HTR-8/SVneo (cell line): ENCODE data around the gene DDC.
"Not testable (repeated sequence)": the region's sequence is repeated elsewhere in the genome, so short reads cannot be mapped to it uniquely, and the experiment has no call there.

Experiments used
- DNase-seq: peaks from one replicate; pipeline ENCODE4 v3.0.0; 2011; ENCODE audit warnings: low spot score, mixed read lengths; ENCODE audit not compliant: insufficient read length
- FAIRE-seq: peaks from 2 replicates; lab custom pipeline; 2011; peaks lifted over from hg19 to GRCh38; lab: Jason Lieb, UNC

Gene DDC

DNA sequence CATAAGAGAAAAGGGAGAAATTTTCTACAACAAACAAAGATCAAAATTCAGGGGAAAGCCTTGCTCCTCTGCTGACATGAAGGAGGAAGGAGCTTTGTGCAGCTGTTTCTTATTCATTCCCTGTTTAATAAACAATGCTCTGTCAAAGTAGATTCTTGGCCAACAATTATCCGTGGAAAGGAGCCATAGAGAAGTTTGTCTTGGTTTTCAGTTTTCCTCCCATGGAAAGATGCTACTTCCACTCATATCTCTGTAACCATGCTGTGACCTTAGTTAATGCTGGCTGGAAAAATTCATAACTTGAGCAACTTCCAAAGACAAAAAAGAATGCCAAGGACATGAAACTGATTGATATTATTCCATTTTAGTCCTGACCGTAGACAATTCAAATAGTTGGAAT, 8.1 kb downstream of the DDC start:
- FAIRE-seq (no peak), DNase-seq (no peak)

DNA sequence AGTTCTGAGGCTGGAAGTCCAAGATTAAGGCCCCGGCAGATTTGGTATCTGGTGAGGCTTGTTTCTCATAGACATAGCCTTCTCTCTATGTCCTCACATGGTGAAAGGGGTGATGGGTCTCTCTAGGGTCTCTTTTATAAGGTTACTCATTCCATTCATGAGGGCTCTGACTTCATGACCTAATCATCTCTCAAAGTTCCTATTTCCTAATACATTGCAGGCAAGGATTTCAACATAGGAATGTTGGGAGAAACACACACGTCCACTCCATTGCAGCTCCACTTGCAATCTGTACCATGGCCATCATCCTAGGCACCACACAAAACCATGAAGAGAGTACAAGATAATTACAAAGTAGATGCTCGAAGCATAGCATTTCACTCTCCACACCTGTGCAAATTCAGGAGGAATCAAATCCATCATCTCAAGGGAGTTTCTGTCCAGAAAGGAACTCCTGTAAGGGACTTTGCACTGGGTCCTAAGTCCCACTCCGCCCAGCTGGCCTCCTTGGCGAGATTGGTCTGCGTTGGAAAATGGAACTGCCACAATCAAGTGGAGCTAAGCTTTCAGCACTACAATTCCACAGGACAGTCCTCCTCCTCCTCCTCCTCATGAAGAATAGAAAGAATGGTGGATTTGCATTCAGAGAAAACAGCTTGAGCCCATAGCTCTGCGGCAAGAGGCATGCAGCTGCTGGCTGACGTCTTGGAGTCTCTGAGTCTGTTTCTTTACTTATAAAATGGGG, 8.8 kb downstream of the DDC start:
- FAIRE-seq (no peak), DNase-seq (no peak)

DNA sequence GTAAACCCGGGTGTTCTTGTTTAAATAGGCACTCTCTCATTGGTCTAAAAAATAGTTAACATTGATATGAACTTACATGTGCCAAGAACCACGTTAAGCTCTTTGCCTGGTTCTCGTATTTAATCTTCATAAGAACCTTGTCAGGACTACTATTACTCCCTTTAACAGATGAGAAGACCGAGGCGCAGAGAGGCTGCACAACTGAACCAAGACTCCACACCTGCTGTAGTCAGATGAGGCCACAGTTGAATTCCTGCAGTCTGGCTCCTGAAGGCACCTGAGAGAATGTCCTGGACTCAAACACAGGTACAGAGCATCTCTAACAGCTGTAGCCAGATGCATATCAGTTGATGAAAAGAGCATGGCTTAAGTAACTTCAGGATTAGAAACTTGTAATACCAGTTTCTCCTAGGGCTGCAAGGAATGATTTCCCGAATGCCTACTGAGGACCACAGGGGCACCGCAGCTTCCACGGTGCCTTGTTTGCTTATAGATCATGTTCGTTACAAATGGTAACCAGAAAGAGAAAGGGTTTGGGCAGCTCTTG, 9.5 kb downstream of the DDC start:
- no peak for DNase-seq
- FAIRE-seq = no peak

DNA sequence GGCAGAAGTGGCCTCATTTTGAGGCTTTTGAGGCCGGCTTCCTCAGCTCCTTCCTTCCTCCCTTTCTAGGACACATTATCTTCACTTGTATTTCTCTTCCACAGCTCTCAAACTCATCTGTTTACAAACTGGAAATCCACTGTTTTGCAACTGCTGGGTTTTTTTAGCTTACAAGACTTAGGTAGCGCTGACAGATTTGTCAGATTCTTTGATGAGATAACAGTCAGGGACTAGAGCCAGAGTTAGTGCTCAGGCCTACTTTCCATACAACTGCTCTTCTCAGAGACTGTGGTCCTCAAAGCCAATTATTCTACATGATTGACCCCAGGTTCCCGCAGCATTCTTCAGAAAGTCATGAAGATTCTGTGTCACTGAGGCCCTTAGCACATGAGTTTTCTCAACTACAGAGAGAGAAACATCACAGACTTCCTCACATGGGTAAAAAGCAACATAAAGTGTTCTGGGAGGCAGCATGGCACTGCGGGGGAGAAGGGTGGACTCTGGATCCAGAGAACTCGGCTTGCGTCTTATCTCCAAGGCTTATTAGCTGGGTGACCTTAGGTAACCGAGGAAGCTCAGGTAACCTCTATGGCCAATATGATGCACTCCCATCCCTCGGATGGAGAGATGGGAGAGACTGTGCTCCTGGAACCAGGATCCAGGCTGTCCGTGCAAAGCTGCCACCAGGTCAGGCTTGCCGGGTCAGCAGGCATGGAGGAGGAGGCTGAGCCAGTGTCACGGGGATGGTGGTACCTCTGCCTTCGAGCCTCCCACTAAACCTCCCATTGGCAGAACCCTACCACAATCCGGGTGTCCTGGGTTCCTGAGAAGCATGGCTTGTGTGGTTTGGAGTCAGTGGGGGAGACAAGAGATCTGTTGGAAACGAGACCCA, 10.5 kb downstream of the DDC start:
- FAIRE-seq = no peak
- DNase-seq = no peak

DNA sequence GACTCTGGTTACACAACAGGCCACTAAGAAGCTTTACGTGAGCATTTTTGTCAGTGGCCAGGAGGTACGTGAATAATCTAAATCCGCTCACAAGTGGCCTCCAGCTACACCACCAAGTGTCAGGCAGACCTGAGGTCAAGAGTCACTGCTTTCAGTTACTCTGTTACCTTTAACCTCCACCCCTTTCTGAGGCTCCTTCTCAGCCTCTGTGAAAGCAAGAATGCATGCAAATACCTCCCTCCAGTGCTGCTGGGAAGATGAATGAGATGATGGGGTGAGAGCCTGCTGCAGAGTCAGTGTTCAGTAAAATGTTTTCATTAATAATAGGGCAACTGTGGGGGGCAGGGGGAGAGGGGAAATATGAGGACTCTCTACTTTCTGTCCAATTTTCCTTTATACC, 11.2 kb downstream of the DDC start:
- FAIRE-seq = no peak
- DNase-seq = no peak

DNA sequence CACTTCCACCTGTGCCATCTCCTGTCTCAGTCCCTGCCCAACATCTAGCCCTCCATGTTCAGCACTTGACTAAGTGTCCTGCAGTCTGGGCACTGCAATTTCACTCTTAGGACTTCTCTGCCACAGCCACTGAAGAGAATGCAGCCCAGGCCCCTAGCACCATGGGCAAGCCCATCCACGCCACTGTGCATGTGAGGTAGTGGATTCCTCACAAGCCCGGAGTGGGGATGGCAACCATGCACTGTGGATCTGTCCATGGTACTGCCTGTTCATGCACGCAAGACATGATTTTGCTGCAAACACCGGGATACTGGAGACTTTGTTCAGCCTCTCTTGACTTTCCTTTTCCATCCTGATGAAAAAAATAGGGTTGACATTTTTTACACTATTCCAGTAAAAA, 12.3 kb downstream of the DDC start:
- FAIRE-seq = no peak
- no peak for DNase-seq

DNA sequence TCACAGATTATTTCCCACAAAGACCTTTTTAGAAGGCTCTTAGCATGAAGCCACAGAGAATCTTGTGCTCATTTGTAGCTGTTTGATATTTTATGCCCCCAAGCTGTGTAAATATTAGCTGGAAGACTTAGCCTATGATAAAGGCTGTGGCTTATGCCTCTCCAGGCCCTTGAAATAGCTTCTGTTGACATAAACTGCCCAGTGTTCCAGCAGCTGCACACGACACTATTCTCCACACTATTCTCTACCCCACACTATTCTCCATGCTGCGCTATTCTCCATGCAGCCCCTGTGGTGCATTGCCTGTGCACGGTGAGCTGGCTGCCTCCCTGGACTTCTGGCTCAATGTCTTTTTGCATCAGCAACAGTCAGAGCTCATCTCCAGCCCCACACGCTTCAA, 13.1 kb downstream of the DDC start:
- DNase-seq (no peak), FAIRE-seq (no peak)

DNA sequence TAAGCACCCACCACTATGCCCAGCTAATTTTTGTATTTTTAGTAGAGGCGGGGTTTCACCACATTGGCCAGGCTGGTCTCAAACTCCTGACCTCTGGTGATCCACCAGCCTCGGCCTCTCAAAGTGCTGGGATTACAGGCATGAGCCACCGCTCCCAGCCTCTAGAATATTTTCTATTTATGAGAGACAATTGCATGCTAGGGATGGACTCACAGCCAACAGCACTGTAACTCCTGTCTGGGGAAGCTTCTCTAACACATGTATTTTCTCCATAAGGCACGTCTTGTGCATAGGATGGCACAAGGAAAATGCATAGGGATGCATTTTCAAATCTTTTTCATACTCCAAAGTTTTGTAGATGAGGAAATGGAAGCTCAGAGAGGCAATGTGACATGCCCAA, 19.6 kb downstream of the DDC start:
- not testable (repeated sequence) for FAIRE-seq

DNA sequence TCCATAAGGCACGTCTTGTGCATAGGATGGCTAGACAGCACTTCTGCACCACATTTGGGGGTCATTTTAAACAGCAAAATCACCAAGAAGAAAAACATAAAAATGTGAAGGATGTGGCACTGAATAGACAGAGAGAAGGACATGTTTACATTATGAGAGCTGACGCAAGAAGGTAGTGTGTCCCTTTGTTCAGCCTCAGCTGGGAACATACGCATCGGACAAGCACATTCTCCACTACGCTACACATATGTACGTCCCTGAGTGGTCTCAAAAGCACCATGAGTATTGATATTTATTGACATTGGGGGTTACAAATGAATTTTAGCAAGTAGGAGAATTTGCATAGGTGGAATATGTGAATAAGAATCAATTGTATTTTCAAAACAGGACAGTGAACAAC, 20.2 kb downstream of the DDC start:
- no peak for FAIRE-seq
- DNase-seq = no peak

More for the DNA sequence above, 19.6 kb downstream of the DDC start:
- DNase-seq = not testable (repeated sequence)

DNA sequence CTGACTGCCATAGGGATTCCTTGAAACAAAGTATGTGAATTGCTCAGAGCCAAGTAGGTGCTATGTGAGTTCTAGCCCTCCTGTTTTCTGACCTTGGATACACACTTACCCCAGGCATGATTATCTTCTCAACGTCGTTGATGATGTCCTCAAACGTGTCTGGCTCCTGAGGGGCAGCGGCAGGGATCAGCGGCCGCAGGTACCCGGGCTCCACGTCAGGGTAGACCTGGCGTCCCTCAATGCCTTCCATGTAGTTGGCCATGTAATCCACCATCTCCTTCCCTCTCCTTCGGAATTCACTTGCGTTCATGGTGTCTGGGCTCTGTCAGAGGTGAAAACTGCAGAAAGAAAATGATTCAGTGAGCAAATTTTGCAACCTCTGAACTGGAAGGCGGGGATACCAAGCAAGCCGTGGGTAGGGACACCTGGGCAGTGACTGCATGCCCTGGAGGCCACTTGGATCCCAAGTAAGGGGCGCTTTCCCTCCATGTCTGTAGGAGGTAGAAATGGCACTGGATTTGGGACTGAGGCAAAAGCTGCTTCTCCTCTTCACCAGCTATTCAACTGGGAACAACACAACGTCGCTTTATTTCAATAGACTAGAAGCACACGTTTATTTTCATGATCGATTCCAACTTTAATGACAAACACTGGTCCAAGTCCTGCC, 21.3 kb downstream of the DDC start:
- FAIRE-seq (no peak), DNase-seq (no peak)

DNA sequence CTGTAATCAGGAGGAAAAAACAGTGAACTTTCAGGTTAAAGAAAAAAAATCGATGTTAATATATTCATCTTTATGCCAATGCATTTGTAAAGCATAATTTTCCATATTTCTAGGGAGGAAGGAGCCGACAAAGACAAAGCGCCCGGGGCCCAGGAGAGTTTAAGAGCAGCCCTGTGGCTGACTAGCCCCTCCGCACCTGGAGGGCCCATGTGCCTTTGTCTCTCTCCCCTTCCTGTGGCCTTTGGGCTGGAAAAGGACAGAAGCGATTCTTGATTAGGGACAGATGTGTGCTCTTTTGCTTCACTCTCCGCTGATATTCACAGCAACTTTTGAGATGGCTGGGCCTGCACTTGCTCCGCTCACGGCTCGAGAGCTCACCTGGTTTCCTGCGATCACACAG, 23.1 kb downstream of the DDC start:
- FAIRE-seq (no peak), DNase-seq (no peak)

DNA sequence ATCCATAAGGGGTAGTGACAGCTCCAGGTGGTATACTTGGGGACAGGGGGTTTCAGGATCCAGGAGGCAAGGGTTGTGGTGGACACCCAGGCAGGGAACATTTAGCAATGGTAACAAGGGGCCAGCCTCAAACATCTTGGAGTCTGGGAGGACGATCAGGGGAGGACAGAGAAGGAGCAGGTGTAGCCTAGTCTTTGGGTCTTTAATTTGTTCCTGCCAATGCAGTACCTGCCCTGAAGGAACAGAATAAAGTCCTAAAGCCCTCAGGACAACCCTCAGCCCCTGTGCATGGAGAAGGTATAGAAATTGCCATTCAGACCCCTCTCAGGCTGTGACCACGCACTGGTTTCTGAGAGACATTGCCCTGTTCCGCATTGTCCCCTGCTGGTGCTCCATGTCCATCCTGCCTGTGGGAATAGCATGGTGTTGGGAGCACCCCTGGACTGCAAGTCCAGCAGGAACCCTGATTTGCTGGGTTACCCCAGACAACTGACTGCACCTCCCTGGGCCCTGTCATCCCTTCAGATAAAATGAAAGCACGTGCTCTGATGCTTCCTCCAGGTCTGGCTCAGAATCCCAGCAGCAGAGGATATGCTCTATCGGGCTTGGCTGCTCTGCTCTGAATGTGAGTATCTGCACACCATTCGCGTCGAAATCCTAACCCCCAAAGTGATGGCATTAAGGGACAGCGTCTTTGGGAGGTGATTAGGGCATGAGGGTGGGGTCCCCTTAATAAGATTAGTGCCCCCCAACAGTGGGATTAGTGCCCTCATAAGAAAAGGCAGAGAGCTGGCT, 24.2 kb downstream of the DDC start:
- FAIRE-seq (no peak), DNase-seq (no peak)

DNA sequence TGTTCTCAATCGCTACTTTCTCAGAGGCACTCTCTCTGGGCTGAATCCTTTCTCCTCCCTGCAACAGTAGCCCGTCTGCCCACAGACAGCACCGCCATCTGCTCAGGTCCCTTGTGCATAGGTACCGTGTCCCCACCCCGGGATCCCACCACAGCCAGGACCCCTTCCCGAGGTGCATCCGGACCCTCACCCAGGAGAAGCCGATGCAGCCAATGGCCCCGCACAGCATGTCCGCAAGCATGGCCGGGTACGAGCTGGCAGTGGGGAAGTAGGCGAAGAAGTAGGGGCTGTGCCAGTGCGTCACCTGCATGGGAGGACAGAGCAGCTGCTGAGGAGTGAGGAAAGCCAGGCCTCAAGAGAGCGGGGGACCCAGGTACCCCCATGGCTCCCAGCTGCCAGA, 25.5 kb downstream of the DDC start:
- no peak for FAIRE-seq
- DNase-seq = no peak

DNA sequence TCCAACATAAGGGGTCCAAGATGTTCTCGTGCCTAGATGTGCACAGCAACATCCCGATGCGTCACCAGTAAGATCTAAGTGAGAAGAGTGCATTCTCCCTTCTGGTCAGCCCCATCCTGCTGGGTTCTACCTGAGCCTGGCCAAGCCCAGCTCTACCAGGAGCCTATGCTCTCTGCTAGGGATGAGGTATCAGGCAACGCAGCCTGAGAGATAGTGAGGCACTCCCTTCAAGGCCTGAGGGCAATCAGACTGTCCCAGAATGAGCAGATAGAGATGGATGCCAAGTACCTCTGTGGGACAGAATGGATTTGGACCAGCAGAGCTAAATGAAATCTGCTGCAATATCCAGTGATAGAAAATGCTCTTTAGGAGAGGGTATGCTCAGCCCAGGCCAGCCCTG, 26.7 kb downstream of the DDC start:
- DNase-seq (no peak), FAIRE-seq (no peak)

DNA sequence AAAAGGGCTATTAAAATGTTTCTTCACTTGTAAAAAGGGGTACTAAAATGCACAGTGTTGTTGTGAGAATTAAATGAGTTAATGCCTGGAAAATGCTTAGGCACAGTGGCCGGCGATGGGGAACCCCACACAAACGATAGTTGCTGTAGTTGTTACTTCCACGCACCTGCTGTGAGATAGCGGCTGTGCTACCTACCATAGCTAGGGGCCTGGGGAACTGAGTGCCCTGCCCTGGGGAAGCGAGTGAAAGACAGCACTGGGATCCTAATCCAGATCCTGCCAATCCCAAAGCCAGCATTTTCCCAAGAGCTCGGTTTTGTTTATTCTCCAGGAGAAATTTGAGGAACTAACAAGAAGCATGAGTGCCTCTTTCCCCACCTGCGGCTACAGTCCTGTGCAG, 27.8 kb downstream of the DDC start:
- no peak for DNase-seq
- no peak for FAIRE-seq

DNA sequence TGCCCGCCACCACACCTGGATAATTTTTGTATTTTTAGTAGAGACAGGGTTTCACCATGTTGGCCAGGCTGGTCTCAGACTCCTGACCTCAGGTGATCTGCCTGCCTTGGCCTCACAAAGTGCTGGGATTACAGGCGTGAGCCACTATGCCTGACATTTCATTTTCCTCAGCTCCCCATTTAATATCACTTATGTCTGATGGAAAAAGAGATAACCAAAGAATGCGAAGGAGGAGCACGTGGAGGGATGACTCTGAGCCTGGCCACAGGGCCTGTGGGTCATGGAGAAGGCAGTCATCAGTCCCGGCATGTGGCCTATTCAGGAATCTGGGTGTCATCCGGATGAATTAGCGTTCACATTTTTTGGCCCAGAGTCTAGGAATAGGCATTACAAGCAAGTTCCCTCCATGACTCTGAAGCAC, 29.9 kb downstream of the DDC start:
- not testable (repeated sequence) for FAIRE-seq
- DNase-seq = peak; percentile 19

DNA sequence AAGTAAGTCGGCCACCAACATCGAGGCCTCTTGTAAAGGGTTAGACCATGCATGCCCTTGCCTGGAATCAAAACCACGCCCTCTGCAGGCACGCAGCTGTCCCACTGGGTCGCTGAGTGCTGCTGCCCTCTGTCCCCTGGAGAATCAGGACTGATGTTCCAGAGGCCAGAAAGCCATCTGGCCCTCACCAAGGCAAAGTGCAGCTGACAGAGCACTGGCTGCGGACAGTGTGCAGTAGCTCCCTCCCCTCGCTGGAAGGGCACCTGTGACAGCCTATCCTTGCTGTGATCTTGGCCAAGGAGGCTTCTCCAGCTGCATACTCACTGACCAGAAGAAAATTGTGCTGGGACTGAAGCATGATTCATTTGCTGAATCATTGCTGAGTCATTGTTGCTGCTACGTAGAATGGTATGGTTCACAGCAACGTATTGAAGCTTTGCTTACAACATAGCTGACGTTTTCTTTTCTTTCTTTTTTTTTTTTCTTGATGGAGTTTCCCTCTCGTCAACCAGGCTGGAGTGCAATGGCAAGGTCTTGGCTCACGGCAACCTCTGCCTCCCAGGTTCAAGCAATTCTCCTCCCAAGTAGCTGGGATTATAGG, 30.4 kb downstream of the DDC start:
- peak; percentile 63 for FAIRE-seq
- DNase-seq = peak; percentile 69

DNA sequence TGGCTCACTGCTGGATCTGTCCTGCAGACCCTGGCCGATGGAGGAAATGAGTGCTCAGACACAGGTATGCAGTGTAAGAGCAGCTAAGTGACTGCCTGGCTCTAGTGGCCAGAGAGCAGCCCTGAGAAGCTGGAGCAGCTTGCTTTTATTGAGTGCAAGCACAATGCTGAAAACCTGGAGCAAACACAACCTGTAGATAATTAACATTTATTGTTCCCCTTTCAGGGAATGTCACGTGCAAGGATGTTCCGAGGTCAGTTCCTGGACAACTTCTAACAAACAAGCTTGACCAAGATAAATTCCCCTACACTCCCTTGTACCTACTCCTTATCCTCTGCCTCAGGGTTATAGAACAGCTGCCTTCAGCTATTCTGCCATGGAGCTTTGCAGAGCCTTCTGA, 31.3 kb downstream of the DDC start:
- DNase-seq (no peak), FAIRE-seq (no peak)

DNA sequence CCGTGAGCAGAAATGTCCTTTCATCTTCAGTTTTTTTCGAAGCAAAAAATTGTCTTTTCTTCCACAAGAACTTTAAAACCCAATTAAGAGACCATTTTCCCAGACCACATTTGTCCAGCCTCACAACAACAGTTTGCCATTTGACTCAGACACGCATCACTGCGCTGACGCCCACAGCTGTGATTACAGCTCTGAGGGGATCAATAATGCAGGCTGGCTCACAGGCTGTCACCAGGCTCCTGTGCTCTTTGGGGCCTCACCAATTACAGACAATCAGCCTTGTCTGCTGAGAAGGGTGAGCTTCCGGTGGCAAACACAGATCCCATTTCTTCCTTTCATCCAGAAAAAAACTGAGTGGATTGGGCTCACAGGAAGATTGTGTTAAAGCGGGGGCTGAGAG, 33.3 kb downstream of the DDC start:
- DNase-seq = no peak
- FAIRE-seq = no peak
